GM12874 (cell line): ENCODE measurements around the gene SYNDIG1.

ENCODE experiments used
- TF ChIP-seq, protein P1 (sequence below): IDR thresholded peaks from 2 replicates; pipeline ENCODE4 v1.5.1; 2011; ENCODE audit warnings: low read depth, mild to moderate bottlenecking, control low read depth, low read length, moderate library complexity; ENCODE audit not compliant: insufficient read depth

Gene SYNDIG1

DNA sequence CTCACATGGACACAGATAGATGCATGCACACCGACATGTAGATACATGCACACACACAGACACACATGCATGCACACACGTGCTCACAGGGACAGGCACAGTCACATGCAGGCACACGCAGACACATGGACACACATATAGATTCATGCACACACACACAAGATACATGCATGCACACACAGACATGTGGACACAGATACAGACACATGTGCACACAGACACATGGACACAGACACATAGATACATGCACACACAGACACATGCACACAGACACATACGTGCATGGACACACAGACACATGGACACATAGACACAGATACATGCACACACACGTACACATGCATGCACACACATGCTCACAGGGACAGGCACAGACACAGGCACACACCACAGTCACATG, 19.8 kb downstream of the SYNDIG1 start:
- TF ChIP-seq, protein P1, sequence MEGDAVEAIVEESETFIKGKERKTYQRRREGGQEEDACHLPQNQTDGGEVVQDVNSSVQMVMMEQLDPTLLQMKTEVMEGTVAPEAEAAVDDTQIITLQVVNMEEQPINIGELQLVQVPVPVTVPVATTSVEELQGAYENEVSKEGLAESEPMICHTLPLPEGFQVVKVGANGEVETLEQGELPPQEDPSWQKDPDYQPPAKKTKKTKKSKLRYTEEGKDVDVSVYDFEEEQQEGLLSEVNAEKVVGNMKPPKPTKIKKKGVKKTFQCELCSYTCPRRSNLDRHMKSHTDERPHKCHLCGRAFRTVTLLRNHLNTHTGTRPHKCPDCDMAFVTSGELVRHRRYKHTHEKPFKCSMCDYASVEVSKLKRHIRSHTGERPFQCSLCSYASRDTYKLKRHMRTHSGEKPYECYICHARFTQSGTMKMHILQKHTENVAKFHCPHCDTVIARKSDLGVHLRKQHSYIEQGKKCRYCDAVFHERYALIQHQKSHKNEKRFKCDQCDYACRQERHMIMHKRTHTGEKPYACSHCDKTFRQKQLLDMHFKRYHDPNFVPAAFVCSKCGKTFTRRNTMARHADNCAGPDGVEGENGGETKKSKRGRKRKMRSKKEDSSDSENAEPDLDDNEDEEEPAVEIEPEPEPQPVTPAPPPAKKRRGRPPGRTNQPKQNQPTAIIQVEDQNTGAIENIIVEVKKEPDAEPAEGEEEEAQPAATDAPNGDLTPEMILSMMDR = no peak

DNA sequence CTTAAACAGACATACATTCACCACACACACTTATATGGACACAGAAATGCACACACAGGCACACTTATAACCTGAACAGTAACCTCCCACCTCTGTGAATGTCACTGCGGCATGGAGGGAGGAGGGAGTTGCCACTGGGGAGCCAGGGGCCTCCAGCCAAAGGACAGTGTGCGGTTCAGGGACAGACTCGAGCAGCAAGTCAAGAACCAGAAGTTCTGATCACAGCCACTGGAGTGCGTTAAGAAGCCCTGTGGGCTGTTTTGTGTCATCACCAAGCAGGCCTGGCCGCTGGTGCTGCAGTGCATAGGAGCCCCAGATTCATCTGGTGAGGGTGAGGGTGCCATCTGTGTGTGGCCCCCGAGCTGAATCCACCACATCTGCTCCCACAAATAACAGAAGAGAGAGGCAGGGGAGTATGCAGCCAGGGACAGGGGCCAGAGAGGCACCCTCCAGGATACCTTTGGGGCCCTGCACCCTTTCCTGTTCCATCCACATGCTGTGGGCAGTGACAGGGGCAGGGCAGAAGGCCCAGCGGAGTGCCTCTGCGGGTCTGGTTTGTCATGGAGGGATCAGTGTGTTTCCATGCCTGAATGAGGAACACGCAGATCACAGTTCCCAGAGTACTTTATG, 20.3 kb downstream of the SYNDIG1 start:
- TF ChIP-seq, protein P1 = no peak

DNA sequence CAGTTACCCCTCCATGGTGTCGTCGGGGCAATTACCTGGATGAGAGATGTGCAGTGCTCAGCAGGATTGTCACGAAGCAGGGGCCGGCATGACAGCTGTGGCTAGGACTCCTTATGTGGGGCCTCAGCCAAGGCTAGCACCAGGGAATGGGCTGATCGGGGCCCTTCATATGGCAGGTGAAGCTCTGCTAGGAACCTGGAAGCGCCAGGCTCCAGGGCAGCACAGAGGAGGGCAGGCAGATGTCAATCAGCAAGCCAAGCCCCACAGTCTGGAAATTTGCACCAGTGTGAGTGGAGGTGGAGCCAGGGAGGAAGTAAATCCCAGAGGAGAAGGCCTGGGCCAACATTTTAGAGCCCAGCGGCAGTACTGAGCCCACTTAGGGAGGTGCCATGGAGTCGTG, 21.2 kb downstream of the SYNDIG1 start:
- TF ChIP-seq, protein P1 = no peak

DNA sequence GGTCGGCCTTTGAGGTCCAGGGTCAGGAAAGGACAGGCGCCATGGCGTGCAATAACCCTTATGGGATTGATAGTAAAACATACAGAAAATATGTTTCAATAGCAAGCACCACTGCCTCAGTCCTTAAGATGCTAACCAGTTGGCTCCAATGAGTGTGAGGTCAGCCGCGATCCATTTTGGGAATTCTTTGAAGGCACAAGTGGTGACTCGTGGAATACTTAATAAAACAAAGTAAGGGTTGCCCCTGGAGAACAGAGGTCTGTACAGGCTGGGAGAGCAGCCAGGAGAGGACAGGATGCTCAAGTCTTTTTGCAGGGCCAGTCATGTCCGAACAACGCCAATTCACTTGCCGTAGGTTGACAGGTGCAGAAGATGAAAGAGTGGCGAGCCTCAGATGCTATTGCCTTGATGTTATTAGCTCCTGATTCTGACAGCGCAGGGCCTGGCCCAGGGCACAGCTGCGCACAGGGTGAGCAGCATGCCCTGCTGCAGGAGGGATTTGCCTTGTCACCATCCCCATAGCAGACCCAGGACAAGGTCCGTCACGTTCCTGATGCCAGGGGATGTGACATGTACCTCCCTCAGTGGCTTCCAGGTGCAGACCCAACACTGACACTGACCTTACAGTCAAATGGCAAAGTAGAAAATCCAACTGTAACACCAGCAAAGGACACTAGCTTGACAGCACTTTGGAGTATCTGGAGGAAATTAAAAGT, 21.8 kb downstream of the SYNDIG1 start:
- TF ChIP-seq, protein P1 = no peak

DNA sequence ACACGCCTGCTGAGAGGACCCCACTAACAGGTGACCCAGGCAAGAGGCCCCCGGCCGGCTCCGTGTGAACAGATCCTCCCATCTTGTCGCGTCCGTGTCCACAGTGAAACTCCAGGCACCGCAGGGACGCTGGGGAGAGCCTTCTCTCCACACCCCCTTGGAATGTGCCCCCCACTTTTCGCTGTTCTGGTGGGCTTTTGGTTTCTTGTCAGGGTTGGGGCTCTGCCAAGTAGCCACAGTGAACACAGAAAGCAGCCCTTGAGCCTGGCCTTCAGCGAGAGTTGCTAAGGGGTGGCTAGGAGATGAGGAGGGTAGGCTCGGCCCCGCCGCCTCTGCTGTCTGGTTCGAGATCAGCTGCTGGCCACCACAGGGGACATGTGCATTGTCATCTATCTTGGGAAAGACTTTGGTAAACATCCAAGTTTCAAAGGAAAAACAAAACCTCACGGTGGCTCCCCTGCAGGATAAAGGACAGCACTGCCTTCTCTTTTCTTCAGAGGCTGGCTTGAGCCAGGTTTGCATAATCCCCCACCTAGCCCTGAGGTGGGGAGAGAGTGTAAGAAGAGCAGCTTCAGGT, 22.7 kb downstream of the SYNDIG1 start:
- TF ChIP-seq, protein P1 = no peak

DNA sequence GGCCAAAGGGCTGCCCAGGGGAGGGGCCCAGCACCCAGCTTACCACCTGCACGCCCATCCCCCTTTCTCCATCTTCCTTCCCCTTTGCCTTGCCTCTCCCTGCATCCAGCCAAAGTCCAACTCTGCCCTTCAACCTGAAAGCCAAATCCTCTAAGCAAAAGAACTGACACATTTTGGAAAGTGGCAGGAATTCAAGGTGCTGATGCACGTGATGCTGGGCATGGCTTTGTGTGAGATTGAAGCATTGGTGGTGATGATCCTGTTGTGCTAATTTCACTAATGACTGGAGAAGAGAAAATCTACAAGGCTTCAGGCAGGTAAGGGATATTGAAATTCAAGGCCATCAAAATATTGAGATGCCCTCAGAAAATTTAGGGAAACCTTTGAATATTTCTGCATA, 23.3 kb downstream of the SYNDIG1 start:
- TF ChIP-seq, protein P1 = no peak

DNA sequence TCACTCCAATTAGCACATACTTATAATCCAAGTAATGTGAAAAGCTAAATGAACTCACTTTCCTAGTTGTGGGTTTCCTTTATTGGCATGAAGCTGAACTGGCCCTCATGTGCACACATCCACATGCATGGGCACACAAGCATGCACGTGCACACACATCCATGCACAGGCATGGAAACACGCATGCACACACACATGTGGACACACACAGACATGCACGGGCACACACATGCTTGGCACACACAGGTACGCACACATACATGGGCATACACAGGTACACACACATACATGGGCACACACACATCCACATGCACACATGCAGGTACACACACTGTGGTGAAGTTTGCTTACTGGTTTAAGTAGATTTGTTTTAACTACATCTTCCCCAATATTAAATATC, 23.8 kb downstream of the SYNDIG1 start:
- TF ChIP-seq, protein P1 = no peak
